ENCODE measurements around the gene SLIT3.

The SLIT3 gene

DNA sequence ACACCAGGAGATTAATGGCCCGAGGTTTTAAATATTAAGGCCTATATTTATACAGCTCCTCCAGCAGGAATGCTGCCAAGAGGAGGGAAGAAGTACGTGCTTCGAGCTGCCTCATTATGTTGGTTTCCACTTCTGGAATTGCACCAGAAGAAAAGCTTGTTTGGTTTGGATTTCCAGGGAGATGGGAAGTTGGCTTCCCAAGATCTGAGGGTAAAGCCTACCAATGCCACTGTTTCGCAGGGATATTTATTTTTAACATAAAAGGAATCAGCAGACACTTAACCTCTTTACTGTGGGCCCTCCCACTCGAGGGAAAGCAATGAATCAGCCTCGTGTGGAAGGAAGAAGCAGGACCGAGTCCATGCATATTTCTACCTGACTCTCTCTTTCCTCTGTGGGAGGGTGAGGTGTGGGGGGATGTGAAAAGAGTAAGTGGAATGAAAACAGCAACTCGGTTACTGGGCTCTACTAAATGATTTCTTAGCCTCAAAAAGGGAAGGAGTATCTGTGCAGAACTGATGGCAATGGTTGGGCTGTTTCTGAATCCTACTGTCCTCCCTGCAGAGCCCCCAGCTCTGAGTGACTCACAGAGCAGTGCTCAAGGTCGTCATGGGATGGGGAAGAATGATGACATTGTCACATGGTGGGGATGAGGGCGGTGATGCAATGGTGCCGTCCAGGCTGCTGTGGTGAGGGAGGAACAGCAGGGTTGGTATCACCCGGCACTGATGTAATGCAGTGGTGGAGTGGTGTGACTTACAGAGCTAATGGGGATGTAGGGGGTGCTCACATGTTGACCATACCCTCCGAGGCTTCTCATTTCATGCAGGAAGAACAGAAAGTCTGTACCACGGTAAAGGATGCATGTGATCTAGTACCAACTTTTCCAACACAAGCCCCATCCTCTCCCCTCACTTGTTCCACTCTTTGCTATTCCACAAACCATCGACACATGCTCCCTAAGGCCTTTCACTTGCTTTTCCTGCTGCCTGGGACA, 506.8 kb downstream of the SLIT3 start:
- Histone ChIP-seq H3K4me3 (ENCODE audit: low read depth, low read length) (no peak overlapping the region), H3K36me3 (replicated peaks) (no peaks in the 10 kb centered on the region), H3K27me3 (replicated peaks) (no peaks in the 10 kb centered on the region), H3K27ac (no peak overlapping the region)
- TF ChIP-seq, protein P1, sequence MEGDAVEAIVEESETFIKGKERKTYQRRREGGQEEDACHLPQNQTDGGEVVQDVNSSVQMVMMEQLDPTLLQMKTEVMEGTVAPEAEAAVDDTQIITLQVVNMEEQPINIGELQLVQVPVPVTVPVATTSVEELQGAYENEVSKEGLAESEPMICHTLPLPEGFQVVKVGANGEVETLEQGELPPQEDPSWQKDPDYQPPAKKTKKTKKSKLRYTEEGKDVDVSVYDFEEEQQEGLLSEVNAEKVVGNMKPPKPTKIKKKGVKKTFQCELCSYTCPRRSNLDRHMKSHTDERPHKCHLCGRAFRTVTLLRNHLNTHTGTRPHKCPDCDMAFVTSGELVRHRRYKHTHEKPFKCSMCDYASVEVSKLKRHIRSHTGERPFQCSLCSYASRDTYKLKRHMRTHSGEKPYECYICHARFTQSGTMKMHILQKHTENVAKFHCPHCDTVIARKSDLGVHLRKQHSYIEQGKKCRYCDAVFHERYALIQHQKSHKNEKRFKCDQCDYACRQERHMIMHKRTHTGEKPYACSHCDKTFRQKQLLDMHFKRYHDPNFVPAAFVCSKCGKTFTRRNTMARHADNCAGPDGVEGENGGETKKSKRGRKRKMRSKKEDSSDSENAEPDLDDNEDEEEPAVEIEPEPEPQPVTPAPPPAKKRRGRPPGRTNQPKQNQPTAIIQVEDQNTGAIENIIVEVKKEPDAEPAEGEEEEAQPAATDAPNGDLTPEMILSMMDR (IDR thresholded peaks at IDR 0.05; ENCODE audit: low read depth, low read length, missing control alignments) = no peak
- in situ Hi-C loops (cut with HindIII; ENCODE audit: low pct_ligation_motif_present, low sequenced_read_pairs) = no loop called here
- DNase-seq = peak; percentile 23

DNA sequence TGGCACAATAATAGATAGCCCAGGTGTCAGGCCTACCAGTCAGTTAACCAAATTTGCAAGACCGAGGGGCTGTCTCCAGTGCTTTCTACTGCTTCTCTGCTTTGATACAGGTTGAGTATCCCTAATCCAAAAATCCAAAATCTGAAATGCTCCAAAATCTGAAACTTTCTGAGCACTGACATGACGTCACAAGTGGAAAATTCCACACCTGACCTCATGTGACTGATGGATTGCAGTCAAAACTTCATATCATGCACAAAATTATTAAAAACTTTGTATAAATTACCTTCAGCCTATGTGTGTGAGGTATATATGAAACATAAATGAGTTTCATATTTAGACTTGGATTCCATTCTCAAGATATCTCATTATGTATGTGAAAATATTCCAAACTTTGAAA, 508.3 kb downstream of the SLIT3 start:
- no peak overlapping the region for H3K4me3 ChIP-seq (ENCODE audit: low read depth, low read length)
- in situ Hi-C loops (cut with HindIII; ENCODE audit: low pct_ligation_motif_present, low sequenced_read_pairs) = no loop called here
- TF ChIP-seq, protein P1 (IDR thresholded peaks at IDR 0.05; ENCODE audit: low read depth, low read length, missing control alignments) = no peak
- no peaks in the 10 kb centered on the region for H3K27me3 ChIP-seq (replicated peaks)
- no peaks in the 10 kb centered on the region for H3K36me3 ChIP-seq (replicated peaks)
- H3K27ac ChIP-seq = no peak overlapping the region
- DNase-seq = no peak

DNA sequence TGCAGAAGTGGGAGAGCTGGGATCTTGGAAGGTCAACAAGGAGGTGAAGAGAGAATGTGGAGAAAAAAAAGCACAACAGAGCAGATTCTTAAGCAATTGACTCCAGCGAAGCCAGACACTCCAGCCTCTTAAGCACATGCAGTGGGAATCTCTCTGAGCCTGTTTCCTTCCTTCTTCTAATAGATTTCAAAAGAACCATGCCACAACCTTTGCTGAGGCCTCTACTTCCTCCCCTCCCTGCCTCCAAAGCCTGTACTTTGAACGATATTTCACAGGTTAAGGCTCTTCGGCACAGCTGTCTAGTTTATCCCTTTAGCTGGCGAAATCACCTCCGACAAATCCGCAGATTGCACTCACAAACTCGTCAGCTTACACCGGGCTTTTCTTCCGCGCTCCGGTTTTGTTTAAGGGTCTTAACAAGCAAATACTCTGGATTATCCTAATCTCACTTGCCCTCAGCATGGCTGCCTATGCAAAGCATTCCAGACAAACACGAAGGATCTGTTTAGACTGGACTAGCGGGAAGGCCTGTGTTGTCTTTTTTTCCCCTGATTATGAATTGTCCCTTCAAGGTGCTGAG, 510.2 kb downstream of the SLIT3 start:
- in situ Hi-C loops (cut with HindIII; ENCODE audit: low pct_ligation_motif_present, low sequenced_read_pairs) = no loop called here
- Histone ChIP-seq H3K36me3 (replicated peaks) (no peaks in the 10 kb centered on the region), H3K4me3 (ENCODE audit: low read depth, low read length) (no peak overlapping the region), H3K27ac (no peak overlapping the region), H3K27me3 (replicated peaks) (no peaks in the 10 kb centered on the region)
- TF ChIP-seq, protein P1 (IDR thresholded peaks at IDR 0.05; ENCODE audit: low read depth, low read length, missing control alignments) = no peak
- DNase-seq = no peak

DNA sequence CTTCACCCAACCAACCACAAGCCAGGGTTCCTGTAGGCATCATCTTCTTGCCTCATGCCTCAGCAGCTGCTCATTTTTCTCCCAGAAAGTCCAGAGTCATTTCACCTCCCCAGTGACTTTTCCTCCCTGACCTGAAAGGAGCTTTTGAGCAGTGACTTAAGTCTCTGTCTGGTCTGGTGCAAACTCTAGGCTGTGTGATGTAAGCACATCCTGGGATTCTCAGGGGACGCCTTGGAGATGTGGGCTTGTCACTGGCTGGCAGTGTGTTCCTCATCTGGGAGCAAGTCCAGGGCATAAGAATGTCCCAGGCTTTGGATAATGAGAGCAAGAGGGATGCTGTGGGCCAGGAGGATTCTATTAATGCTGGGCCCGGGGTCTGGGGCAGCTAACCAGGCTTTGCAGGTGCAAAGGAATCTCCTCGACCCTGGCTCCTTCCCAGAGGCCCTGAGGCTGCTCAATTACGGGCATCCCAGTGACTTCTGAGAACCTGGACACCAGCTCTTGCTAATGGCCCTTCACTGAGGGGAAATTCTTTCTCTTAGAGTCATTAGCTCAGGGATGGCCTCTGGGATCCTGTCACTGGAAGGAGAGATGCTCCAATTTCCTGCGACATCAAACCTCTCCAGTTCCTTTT, 510.8 kb downstream of the SLIT3 start:
- H3K27me3 ChIP-seq (replicated peaks) = no peaks in the 10 kb centered on the region
- in situ Hi-C loops (cut with HindIII; ENCODE audit: low pct_ligation_motif_present, low sequenced_read_pairs) = no loop called here
- no peak overlapping the region for H3K4me3 ChIP-seq (ENCODE audit: low read depth, low read length)
- H3K36me3 ChIP-seq (replicated peaks) = no peaks in the 10 kb centered on the region
- TF ChIP-seq, protein P1 (IDR thresholded peaks at IDR 0.05; ENCODE audit: low read depth, low read length, missing control alignments) = no peak
- H3K27ac ChIP-seq = no peak overlapping the region
- no peak for DNase-seq

DNA sequence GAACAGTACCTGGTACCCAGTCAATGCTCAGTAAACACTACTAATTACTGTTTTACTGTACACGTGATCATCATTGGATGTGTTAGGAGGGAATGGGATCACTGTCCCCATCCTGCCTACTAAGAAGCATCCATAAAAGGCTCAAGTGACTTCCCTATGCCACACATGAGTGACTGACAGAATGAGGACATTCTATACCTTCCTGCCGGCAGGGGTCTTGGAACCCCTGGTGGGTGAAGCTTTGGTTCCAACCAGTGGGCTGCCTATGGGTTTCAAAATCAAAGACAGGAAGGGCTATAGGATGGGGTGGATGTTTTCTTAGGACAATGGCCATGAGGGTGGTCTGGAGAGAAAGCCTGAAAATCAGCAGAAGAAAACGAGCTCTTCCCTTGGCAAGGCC, 512.2 kb downstream of the SLIT3 start:
- H3K27ac ChIP-seq = no peak overlapping the region
- in situ Hi-C loops (cut with HindIII; ENCODE audit: low pct_ligation_motif_present, low sequenced_read_pairs) = no loop called here
- no peak overlapping the region for H3K4me3 ChIP-seq (ENCODE audit: low read depth, low read length)
- TF ChIP-seq, protein P1 (IDR thresholded peaks at IDR 0.05; ENCODE audit: low read depth, low read length, missing control alignments) = no peak
- DNase-seq = no peak
- H3K27me3 ChIP-seq (replicated peaks) = no peaks in the 10 kb centered on the region
- H3K36me3 ChIP-seq (replicated peaks) = no peaks in the 10 kb centered on the region
